ENCODE data around the gene CIDEB.

CIDEB gene

GRCh38 chr14:24312736-24313507, 5.1 kb upstream of the CIDEB start:
- no peak for DNase-seq

GRCh38 chr14:24311837-24312615, 4.2 kb upstream of the CIDEB start:
- no peak for DNase-seq

GRCh38 chr14:24310646-24311604, 3.1 kb upstream of the CIDEB start, which contains the start of gene LTB4R:
Gene LTB4R (plus strand): TSS chr14:24311502. CDS start chr14:24315652, 4,150 bp downstream.
- peak; percentile 70 for DNase-seq

- no peak for DNase-seq
Observed at GRCh38 chr14:24310265-24310645, 2.5 kb upstream of the CIDEB start.

- DNase-seq: no peak
Observed at GRCh38 chr14:24309538-24310264, 1.9 kb upstream of the CIDEB start, which contains the start of gene LTB4R2. Gene LTB4R2 (plus strand): TSS chr14:24310140. CDS start chr14:24310665, 525 bp downstream.

GRCh38 chr14:24308342-24309124, 756 bp upstream of the CIDEB start:
- no peak for DNase-seq

GRCh38 chr14:24307156-24307574, 612 bp downstream of the CIDEB start:
- DNase-seq: no peak

GRCh38 chr14:24304019-24304387, 3.8 kb downstream of the CIDEB start:
- no peak for DNase-seq

- no peak for DNase-seq
Observed at GRCh38 chr14:24300326-24300980, 7.3 kb downstream of the CIDEB start.

- peak; percentile 92 for DNase-seq
Observed at GRCh38 chr14:24299255-24300191, 8.3 kb downstream of the CIDEB start, which contains the start of the genes DHRS1 and NOP9. Gene DHRS1 (minus strand): TSS chr14:24299780. CDS start chr14:24299106, 674 bp downstream. Gene NOP9 (plus strand): TSS chr14:24299850. CDS start chr14:24299955, 105 bp downstream.

- DNase-seq: no peak
Observed at GRCh38 chr14:24298892-24299254, 8.9 kb downstream of the CIDEB start.

GRCh38 chr14:24297190-24297964, 10.4 kb downstream of the CIDEB start:
- DNase-seq: no peak

GRCh38 chr14:24296341-24297157, 11.2 kb downstream of the CIDEB start:
- peak; percentile 77 for DNase-seq

GRCh38 chr14:24293525-24293924, 14.3 kb downstream of the CIDEB start:
- no peak for DNase-seq

GRCh38 chr14:24292118-24292807, 15.5 kb downstream of the CIDEB start:
- DNase-seq: no peak

- no peak for DNase-seq
Observed at GRCh38 chr14:24291446-24292117, 16.2 kb downstream of the CIDEB start.

Data from activated naive CD4-positive, alpha-beta T cell treated with Interleukin-2 at 50 U/mL for 16 hours (primary cell).